Islet of Langerhans (tissue), 1 donor: ENCODE data around the gene ASB18.
"Not testable (repeated sequence)": the region's sequence is repeated elsewhere in the genome, so short reads cannot be mapped to it uniquely, and the experiment has no call there.

ENCODE experiments used
- FAIRE-seq: peaks from one replicate; lab custom pipeline; 2011; peaks lifted over from hg19 to GRCh38; lab: Jason Lieb, UNC

ASB18 gene, protein sequence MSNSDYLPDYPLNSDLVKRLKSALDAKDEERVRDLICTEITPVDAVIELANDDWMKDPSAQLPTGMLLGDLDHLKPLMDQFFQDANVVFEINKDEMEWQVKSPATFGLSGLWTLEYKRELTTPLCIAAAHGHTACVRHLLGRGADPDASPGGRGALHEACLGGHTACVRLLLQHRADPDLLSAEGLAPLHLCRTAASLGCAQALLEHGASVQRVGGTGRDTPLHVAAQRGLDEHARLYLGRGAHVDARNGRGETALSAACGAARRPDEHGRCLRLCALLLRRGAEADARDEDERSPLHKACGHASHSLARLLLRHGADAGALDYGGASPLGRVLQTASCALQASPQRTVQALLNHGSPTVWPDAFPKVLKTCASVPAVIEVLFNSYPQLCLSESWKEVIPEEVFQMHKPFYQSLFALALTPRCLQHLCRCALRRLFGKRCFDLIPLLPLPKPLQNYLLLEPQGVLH

GRCh38 chr2:236264256-236264655 lies at the start of gene ASB18:
Gene ASB18 (minus strand): TSS chr2:236264406. CDS start chr2:236264345, 61 bp downstream.
- FAIRE-seq, result no peak

DNA sequence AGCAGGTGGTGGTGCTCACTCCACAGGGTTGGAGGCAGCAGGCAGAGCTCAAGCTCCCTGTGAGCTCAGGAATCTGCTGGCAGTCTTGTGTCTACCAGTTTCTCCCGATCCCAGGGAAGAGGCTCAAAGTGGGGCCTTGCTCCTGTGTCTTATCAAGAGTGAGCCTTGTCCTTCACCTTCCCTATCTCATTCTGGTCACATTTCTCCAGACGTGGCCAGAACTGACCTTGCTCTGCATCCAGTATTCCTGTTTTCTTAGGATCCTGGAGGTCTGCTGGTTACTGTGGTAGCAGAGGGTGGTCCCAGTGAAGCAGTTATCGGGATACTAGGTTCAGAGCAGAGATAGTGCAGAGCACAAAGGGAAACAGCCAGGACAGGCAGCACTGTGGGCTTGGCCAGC lies 47.1 kb upstream of the ASB18 start:
- FAIRE-seq, result no peak

DNA sequence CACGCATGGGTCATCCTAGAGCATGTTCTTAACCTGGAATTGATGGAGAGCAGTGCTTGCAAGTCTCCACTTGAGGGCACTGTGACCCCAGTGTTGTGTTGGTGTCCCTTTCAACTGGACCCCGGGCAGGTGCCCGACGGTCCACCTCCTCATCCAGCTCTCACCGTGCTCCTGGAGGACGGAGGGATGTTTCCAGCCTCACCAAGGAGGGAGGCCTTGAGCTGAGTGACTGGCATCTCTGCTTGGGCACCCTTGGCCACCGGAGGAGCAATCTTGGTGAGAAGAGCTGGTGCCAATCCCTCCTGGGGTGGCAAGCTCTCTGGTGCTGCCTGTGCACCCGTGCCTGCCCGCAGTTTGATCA lies 45.4 kb upstream of the ASB18 start:
- no peak for FAIRE-seq

GRCh38 chr2:236308855-236309668 lies 44.9 kb upstream of the ASB18 start:
- no peak for FAIRE-seq

DNA sequence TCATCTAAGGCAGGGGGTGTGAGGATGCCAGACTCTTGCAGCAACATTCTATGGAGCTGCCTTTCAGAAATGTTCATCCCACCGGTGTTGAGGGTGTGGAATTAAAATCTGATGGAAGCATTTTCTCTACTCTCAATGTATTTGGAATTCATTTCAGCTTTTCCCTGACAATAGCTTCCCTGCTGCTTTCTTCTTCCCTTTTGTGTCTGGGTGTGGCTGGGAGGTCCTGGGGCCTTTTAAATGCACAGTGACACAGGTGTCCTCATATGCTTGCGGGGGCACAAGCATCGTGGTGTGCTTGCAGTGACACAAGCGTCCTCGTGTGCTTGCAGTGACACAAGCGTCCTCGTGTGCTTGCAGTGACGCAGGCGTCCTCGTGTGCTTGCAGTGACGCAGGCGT lies 43.4 kb upstream of the ASB18 start:
- FAIRE-seq, result no peak

GRCh38 chr2:236306825-236307540 lies 42.8 kb upstream of the ASB18 start:
- FAIRE-seq, result no peak

- no peak for FAIRE-seq
Measured at GRCh38 chr2:236305964-236306605, 41.9 kb upstream of the ASB18 start.

GRCh38 chr2:236305531-236305930 lies 41.3 kb upstream of the ASB18 start:
- FAIRE-seq, result no peak

GRCh38 chr2:236303935-236304334 lies 39.7 kb upstream of the ASB18 start:
- FAIRE-seq, result no peak

- FAIRE-seq, result no peak
Measured at GRCh38 chr2:236302555-236302954, 38.3 kb upstream of the ASB18 start.

GRCh38 chr2:236298924-236299475 lies 34.8 kb upstream of the ASB18 start:
- no peak for FAIRE-seq

DNA sequence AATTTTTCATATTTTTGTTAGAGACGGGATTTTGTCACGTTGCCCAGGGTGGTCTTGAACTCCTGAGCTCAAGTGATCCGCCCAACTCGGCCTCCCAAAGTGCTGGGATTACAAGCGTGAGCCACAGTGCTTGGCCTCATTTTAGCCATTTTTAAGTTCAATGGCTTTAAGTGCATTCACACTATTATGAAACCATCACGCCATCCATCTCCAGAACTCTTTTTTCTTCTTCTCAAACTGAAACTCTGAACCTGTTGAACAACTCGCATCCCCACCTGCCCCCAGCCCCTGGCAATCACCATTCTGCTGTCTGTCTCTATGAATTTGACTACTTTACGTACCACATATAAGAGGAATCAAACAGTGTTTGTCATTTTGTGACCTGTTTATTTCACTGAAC lies 31.3 kb upstream of the ASB18 start:
- FAIRE-seq, result no peak

- FAIRE-seq, result no peak
Measured at GRCh38 chr2:236294647-236295046, 30.4 kb upstream of the ASB18 start.

- no peak for FAIRE-seq
Measured at GRCh38 chr2:236293241-236293810, 29.1 kb upstream of the ASB18 start.

- no peak for FAIRE-seq
Measured at GRCh38 chr2:236291911-236292310, 27.7 kb upstream of the ASB18 start.

DNA sequence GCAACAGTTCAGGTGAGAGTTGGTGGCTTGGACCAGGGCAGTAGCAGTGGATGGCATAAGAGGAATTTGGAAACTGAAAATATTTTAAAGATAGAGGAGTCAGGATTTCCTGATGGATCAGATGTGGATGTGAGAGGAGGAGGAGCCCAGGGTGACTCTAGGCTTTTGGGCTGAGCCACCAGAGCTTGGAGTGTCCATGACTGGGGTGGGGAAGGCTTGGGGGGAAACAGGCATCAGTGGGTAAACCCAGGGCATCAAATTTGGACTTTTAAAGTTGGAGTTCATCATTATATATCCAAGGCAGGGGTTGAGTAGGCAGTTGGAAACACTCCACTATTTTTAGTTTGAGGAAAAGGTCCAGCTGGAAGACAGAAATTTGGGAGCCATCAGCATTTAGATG lies 27.3 kb upstream of the ASB18 start:
- no peak for FAIRE-seq

GRCh38 chr2:236290742-236291425 lies 26.7 kb upstream of the ASB18 start:
- no peak for FAIRE-seq

GRCh38 chr2:236289766-236290462 lies 25.7 kb upstream of the ASB18 start:
- FAIRE-seq, result no peak

GRCh38 chr2:236288373-236288772 lies 24.2 kb upstream of the ASB18 start:
- not testable (repeated sequence) for FAIRE-seq

DNA sequence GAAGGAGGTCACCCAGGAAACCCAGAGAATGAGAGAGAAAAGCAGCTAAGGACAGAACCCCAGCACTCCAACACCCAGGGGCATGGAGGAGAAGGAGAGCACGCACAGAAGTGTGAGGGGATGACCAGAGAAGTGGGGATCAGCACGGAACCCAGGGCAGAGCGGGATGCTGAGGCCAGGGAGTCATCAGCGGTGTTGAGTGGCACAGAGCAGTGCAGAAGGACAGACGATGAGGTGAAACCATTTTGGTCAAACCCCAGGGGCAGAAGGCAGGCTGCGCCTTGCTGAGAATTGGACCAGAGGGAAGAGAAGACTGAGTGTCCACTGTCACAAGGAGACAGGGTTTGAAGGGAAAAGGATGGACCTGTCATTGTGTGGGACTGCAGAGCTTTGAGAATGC lies 23.4 kb upstream of the ASB18 start:
- no peak for FAIRE-seq
